Activated CD8-positive, alpha-beta T cell treated with anti-CD3 and anti-CD28 coated beads, Interleukin-2, amount 10 ng/mL, durations not matched to agents 7 days and 5 days (primary cell): ENCODE measurements around the gene GHSR. TPM values are rescaled to one million over a fixed set of nuclear protein-coding genes. Genes with fewer than 3 reads are reported as not detected.

Experiments used
- ATAC-seq: fragments of 150-1000 bp; cut with Tn5 transposase; one replicate; pipeline ENCODE4 v1.10.0; 2021; ENCODE audit warnings: moderate library complexity
- CTCF ChIA-PET: fragments of 350-600 bp; sonication (Branson Sonifier 250); formaldehyde crosslinking; loops from one replicate; lab custom pipeline; 2021; ENCODE audit warnings: antibody characterized with exemption; lab: Charles Lee
- POLR2A ChIA-PET: fragments of 350-600 bp; sonication (Branson Sonifier 250); formaldehyde crosslinking; loops from one replicate; lab custom pipeline; 2021; ENCODE audit warnings: antibody characterized with exemption; lab: Charles Lee
- DNase-seq: peaks from one replicate; pipeline ENCODE4 v3.0.0-alpha.2; 2020
- H3K27ac Mint-ChIP-seq: one replicate; pipeline ENCODE4 v1.8.0; 2021; ENCODE audit warnings: mild to moderate bottlenecking, mixed read lengths
- H3K27me3 Mint-ChIP-seq: one replicate; pipeline ENCODE4 v1.8.0; 2021; ENCODE audit warnings: low read depth, mixed read lengths
- H3K36me3 Mint-ChIP-seq: one replicate; pipeline ENCODE4 v1.8.0; 2021; ENCODE audit warnings: low read depth, mixed read lengths
- H3K4me1 Mint-ChIP-seq: one replicate; pipeline ENCODE4 v1.8.0; 2021; ENCODE audit warnings: low read depth, mixed read lengths
- H3K4me3 Mint-ChIP-seq: one replicate; pipeline ENCODE4 v1.8.0; 2021; ENCODE audit warnings: mild to moderate bottlenecking, mixed read lengths
- H3K9me3 Mint-ChIP-seq: one replicate; pipeline ENCODE4 v1.8.0; 2022; ENCODE audit warnings: mixed read lengths; ENCODE audit not compliant: insufficient read depth
- total RNA-seq, 2 experiments: library from RNA; stranded (reverse); gene quantifications; one replicate each; pipeline ENCODE4 v1.2.3, GENCODE V29; 2021

The GHSR gene
- total RNA-seq, 2 experiments from 2014 or later: not detected

GRCh38 chr3:172437713-172438112 is 10.5 kb downstream of the GHSR start:
- POLR2A ChIA-PET: no interaction called here
- no peak for DNase-seq
- Mint-ChIP-seq H3K27me3 (peaks cover 29% of the 10 kb centered on the region), H3K9me3 (peaks cover 7% of the 10 kb centered on the region), H3K27ac (no peak overlapping the region), H3K4me1 (no peaks in the 10 kb centered on the region), H3K4me3 (no peak overlapping the region), H3K36me3 (no peaks in the 10 kb centered on the region)
- no peak for ATAC-seq
- CTCF ChIA-PET: no interaction called here

GRCh38 chr3:172415323-172415722 is 32.9 kb downstream of the GHSR start:
- Mint-ChIP-seq H3K27me3 (peaks cover 47% of the 10 kb centered on the region), H3K4me3 (no peak overlapping the region), H3K4me1 (no peaks in the 10 kb centered on the region), H3K27ac (no peak overlapping the region), H3K9me3 (no peaks in the 10 kb centered on the region), H3K36me3 (no peaks in the 10 kb centered on the region)
- DNase-seq (no peak), ATAC-seq (no peak)
- POLR2A ChIA-PET: no interaction called here
- CTCF ChIA-PET: interaction anchor here (1.2 kb wide), 1 partner anchor 24 kb away, joined by 3 read pairs; no protein-coding TSS in a partner anchor

- ChIA-PET POLR2A (no interaction called here), CTCF (no interaction called here)
- no peaks in the 10 kb centered on the region for H3K4me1 Mint-ChIP-seq
- H3K4me3 Mint-ChIP-seq: no peak overlapping the region
- H3K27me3 Mint-ChIP-seq: peaks cover 28% of the 10 kb centered on the region
- no peaks in the 10 kb centered on the region for H3K36me3 Mint-ChIP-seq
- H3K9me3 Mint-ChIP-seq: no peaks in the 10 kb centered on the region
- DNase-seq (no peak), ATAC-seq (no peak)
- H3K27ac Mint-ChIP-seq: no peak overlapping the region
These were observed 36.7 kb downstream of the GHSR start for GRCh38 chr3:172411478-172411947.

- Mint-ChIP-seq H3K36me3 (no peaks in the 10 kb centered on the region), H3K27ac (no peak overlapping the region), H3K9me3 (no peaks in the 10 kb centered on the region), H3K4me3 (no peak overlapping the region), H3K27me3 (peaks cover 29% of the 10 kb centered on the region), H3K4me1 (no peaks in the 10 kb centered on the region)
- CTCF ChIA-PET: interaction anchor here (0.7 to 1.6 kb wide), 2 partner anchors 50 to 185 kb away, joined by 3 to 5 read pairs; no protein-coding TSS in a partner anchor
- ATAC-seq: no peak
- no peak for DNase-seq
- POLR2A ChIA-PET: no interaction called here
These were observed 37.4 kb downstream of the GHSR start for GRCh38 chr3:172410702-172411477.

GRCh38 chr3:172407872-172408271 is 40.4 kb downstream of the GHSR start:
- DNase-seq (no peak), ATAC-seq (no peak)
- no peak overlapping the region for H3K27ac Mint-ChIP-seq
- H3K27me3 Mint-ChIP-seq: peaks cover 19% of the 10 kb centered on the region
- H3K4me1 Mint-ChIP-seq: no peaks in the 10 kb centered on the region
- H3K36me3 Mint-ChIP-seq: no peaks in the 10 kb centered on the region
- ChIA-PET CTCF (no interaction called here), POLR2A (no interaction called here)
- H3K4me3 Mint-ChIP-seq: no peak overlapping the region
- peaks cover under 1% of the 10 kb centered on the region for H3K9me3 Mint-ChIP-seq

- ChIA-PET POLR2A (no interaction called here), CTCF (no interaction called here)
- H3K4me1 Mint-ChIP-seq: no peaks in the 10 kb centered on the region
These were observed 42.3 kb downstream of the GHSR start for GRCh38 chr3:172405914-172406313.

GRCh38 chr3:172404237-172404962 is 43.9 kb downstream of the GHSR start:
- H3K4me1 Mint-ChIP-seq: no peaks in the 10 kb centered on the region
- peaks cover 15% of the 10 kb centered on the region for H3K27me3 Mint-ChIP-seq
- no peak for ATAC-seq
- no peak for DNase-seq
- no peak overlapping the region for H3K4me3 Mint-ChIP-seq
- POLR2A ChIA-PET: no interaction called here
- CTCF ChIA-PET: no interaction called here
- H3K9me3 Mint-ChIP-seq: peaks cover 6% of the 10 kb centered on the region
- no peak overlapping the region for H3K27ac Mint-ChIP-seq
- H3K36me3 Mint-ChIP-seq: peaks cover 4% of the 10 kb centered on the region

More at GRCh38 chr3:172405914-172406313, 42.3 kb downstream of the GHSR start:
- Mint-ChIP-seq H3K4me3 (no peak overlapping the region), H3K27ac (no peak overlapping the region), H3K9me3 (peaks cover 6% of the 10 kb centered on the region), H3K36me3 (peaks cover 4% of the 10 kb centered on the region), H3K27me3 (peaks cover 15% of the 10 kb centered on the region)
- ATAC-seq (no peak), DNase-seq (no peak)

GRCh38 chr3:172402892-172403643 is 45.2 kb downstream of the GHSR start:
- H3K27ac Mint-ChIP-seq: no peak overlapping the region
- peaks cover 4% of the 10 kb centered on the region for H3K36me3 Mint-ChIP-seq
- POLR2A ChIA-PET: no interaction called here
- ATAC-seq (no peak), DNase-seq (no peak)
- H3K9me3 Mint-ChIP-seq: peaks cover 6% of the 10 kb centered on the region
- peaks cover 13% of the 10 kb centered on the region for H3K27me3 Mint-ChIP-seq
- H3K4me3 Mint-ChIP-seq: no peak overlapping the region
- H3K4me1 Mint-ChIP-seq: no peaks in the 10 kb centered on the region
- CTCF ChIA-PET: no interaction called here

GRCh38 chr3:172402090-172402489 is 46.2 kb downstream of the GHSR start:
- no peaks in the 10 kb centered on the region for H3K4me1 Mint-ChIP-seq
- no peak for ATAC-seq
- POLR2A ChIA-PET: no interaction called here
- H3K27me3 Mint-ChIP-seq: peaks cover 11% of the 10 kb centered on the region
- peaks cover 6% of the 10 kb centered on the region for H3K9me3 Mint-ChIP-seq
- CTCF ChIA-PET: no interaction called here
- no peak for DNase-seq
- H3K4me3 Mint-ChIP-seq: no peak overlapping the region
- H3K36me3 Mint-ChIP-seq: peaks cover 4% of the 10 kb centered on the region
- H3K27ac Mint-ChIP-seq: no peak overlapping the region

GRCh38 chr3:172398484-172398883 is 49.8 kb downstream of the GHSR start:
- Mint-ChIP-seq H3K36me3 (peaks cover 4% of the 10 kb centered on the region), H3K9me3 (peaks cover 6% of the 10 kb centered on the region), H3K27ac (no peak overlapping the region), H3K27me3 (peaks cover 3% of the 10 kb centered on the region), H3K4me3 (no peak overlapping the region), H3K4me1 (no peaks in the 10 kb centered on the region)
- ChIA-PET POLR2A (no interaction called here), CTCF (no interaction called here)
- DNase-seq (no peak), ATAC-seq (no peak)

- DNase-seq (no peak), ATAC-seq (no peak)
- no peak overlapping the region for H3K27ac Mint-ChIP-seq
- peaks cover 6% of the 10 kb centered on the region for H3K36me3 Mint-ChIP-seq
- POLR2A ChIA-PET: no interaction called here
- peaks cover 6% of the 10 kb centered on the region for H3K9me3 Mint-ChIP-seq
- no peaks in the 10 kb centered on the region for H3K27me3 Mint-ChIP-seq
- CTCF ChIA-PET: interaction anchor here (1.1 to 1.2 kb wide), 2 partner anchors 44 to 66 kb away, joined by 3 read pairs; no protein-coding TSS in a partner anchor
- H3K4me3 Mint-ChIP-seq: no peak overlapping the region
- no peaks in the 10 kb centered on the region for H3K4me1 Mint-ChIP-seq
These were observed 50.4 kb downstream of the GHSR start for GRCh38 chr3:172397716-172398405.
